ENCODE measurements around the gene GMPR.

DNA sequence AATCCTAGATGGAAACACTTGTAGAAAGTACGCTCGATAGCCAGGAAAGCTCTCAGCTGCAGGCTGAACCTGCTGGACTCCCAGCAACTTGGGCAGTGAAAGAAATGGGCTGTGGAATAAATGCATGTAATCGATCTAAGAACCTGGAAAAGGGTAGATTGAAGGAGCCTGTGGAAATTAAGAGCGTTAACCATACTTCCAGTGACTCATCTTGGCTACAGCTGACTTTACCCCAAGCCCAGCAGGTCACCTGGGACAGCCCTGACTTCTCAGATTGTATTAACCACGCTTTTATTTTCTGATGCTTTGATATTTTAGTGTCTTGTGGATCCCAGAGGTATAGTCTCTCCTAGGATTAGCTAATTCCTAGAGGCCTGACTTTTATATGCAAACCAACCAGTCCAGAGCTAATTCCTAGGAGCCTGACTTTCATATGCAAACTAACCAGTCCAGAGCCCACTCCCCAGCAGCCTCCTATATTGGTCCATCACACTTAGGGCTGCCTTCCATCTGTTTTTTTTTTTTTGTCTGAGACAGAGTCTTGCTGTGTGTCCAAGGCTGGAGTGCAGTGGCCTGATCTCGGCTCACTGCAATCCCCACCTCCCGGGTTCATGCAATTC is 86.3 kb downstream of the GMPR start:
- TF ChIP-seq EZH2 (IDR thresholded peaks at IDR 0.05; ENCODE audit: borderline replicate concordance, low read length), result no peak
- TF ChIP-seq, protein P1, sequence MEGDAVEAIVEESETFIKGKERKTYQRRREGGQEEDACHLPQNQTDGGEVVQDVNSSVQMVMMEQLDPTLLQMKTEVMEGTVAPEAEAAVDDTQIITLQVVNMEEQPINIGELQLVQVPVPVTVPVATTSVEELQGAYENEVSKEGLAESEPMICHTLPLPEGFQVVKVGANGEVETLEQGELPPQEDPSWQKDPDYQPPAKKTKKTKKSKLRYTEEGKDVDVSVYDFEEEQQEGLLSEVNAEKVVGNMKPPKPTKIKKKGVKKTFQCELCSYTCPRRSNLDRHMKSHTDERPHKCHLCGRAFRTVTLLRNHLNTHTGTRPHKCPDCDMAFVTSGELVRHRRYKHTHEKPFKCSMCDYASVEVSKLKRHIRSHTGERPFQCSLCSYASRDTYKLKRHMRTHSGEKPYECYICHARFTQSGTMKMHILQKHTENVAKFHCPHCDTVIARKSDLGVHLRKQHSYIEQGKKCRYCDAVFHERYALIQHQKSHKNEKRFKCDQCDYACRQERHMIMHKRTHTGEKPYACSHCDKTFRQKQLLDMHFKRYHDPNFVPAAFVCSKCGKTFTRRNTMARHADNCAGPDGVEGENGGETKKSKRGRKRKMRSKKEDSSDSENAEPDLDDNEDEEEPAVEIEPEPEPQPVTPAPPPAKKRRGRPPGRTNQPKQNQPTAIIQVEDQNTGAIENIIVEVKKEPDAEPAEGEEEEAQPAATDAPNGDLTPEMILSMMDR (conservative IDR thresholded peaks at IDR 0.05 in 1 of 2, IDR thresholded peaks at IDR 0.05 in 1 of 2; ENCODE audit: extremely low read depth in 1 of 2, insufficient read depth in 1 of 2, low read depth in 1 of 2, low read length in 2 of 2), result no peak
